ENCODE measurements around the gene CFAP54. TPM values are rescaled to one million over a fixed set of nuclear protein-coding genes. Genes with fewer than 3 reads are reported as not detected.

The CFAP54 gene
- total RNA-seq, 4 donors from 2014 or later = 3.0 to 5.4 (median 4.1) TPM

DNA sequence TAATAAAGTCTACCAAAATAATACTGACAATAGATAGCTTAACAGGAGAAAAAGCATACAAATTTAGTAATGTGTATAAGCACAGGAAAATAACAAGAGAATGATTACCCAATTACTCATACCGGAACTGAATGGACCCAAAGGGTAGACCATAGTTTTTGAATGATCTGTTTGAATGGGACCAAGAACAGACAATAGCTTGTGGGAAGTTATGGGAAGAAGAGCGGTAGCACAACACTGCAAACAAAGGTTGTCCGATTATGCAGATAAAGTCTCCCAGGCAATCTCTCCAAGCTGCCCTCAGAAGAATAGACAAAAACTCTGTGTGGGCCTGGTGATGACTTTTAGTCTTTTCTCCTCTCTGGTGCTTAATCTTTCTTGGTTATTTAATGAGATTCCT, 321.1 kb downstream of the CFAP54 start:
- TF ChIP-seq POLR2A (IDR thresholded peaks at IDR 0.05) = no peak
- TF ChIP-seq, protein P1, sequence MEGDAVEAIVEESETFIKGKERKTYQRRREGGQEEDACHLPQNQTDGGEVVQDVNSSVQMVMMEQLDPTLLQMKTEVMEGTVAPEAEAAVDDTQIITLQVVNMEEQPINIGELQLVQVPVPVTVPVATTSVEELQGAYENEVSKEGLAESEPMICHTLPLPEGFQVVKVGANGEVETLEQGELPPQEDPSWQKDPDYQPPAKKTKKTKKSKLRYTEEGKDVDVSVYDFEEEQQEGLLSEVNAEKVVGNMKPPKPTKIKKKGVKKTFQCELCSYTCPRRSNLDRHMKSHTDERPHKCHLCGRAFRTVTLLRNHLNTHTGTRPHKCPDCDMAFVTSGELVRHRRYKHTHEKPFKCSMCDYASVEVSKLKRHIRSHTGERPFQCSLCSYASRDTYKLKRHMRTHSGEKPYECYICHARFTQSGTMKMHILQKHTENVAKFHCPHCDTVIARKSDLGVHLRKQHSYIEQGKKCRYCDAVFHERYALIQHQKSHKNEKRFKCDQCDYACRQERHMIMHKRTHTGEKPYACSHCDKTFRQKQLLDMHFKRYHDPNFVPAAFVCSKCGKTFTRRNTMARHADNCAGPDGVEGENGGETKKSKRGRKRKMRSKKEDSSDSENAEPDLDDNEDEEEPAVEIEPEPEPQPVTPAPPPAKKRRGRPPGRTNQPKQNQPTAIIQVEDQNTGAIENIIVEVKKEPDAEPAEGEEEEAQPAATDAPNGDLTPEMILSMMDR (IDR thresholded peaks at IDR 0.05) = no peak
- 88 to 91% methylated on average over 3 of the region's 3 CpGs for WGBS, 2 donors

DNA sequence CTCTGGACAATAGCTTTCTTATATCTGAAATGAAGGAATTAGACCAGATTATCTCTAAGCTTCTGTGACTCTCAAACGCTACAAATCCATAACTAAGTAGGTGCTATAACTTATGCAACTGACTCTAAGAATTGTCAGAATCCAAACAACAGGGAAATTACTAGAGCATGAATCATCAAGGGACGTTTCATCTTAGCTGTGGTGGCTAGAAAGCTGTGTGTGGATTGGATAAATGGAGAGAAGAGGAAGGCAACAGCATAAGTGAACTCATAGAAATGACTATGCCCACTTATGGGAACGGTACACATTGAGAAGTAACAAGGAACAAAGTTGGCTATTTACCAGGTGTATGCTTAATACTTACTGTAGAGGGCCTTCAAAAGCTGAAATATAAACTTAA, 321.7 kb downstream of the CFAP54 start:
- H3K27ac ChIP-seq = no peak overlapping the region

More for the DNA sequence above, 321.1 kb downstream of the CFAP54 start:
- Histone ChIP-seq H3K4me1 (no peaks in the 10 kb centered on the region), H3K9me3 (no peaks in the 10 kb centered on the region), H3K27me3 (no peaks in the 10 kb centered on the region), H3K27ac (no peak overlapping the region), H3K36me3 (no peaks in the 10 kb centered on the region), H3K4me3 (replicated peaks in 1 of 3) (no peak overlapping the region)
- intact Hi-C loops (cut with DNase I) = no loop called here
- no peak for DNase-seq

DNA sequence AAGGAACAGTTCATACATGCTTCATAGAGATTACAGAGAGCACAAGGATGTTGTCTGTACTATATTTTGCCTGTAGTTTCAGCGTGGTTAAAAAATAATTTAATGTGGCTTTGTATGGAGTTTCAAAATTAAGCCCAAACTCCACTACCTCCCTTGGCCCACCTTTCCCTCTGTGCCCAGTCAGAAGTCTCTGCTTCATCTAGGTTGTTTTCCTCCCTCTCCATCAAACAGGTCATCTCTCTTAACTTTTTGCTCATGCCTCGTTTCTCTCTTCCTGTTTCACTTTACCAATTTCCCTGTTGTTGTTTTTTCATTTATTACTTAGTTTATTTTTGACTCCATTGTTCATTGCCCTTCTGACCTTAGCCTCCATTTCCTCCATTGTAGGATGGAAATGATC, 322.8 kb downstream of the CFAP54 start:
- H3K4me3 ChIP-seq (replicated peaks in 1 of 3) = no peak overlapping the region
- H3K27me3 ChIP-seq = no peaks in the 10 kb centered on the region
- H3K36me3 ChIP-seq = no peaks in the 10 kb centered on the region
- H3K4me1 ChIP-seq = no peaks in the 10 kb centered on the region
- intact Hi-C loops (cut with DNase I) = no loop called here
- no peak for DNase-seq
- 66 to 69% methylated on average over 2 of the region's 2 CpGs for WGBS, 2 donors
- no peaks in the 10 kb centered on the region for H3K9me3 ChIP-seq
- no peak overlapping the region for H3K27ac ChIP-seq
- no peak for TF ChIP-seq POLR2A (IDR thresholded peaks at IDR 0.05)
- TF ChIP-seq, protein P1 (IDR thresholded peaks at IDR 0.05) = no peak

More for the DNA sequence above, 321.7 kb downstream of the CFAP54 start:
- TF ChIP-seq POLR2A (IDR thresholded peaks at IDR 0.05) = no peak
- TF ChIP-seq, protein P1 (IDR thresholded peaks at IDR 0.05) = no peak
- Histone ChIP-seq H3K27me3 (no peaks in the 10 kb centered on the region), H3K4me1 (no peaks in the 10 kb centered on the region), H3K4me3 (replicated peaks in 1 of 3) (no peak overlapping the region), H3K36me3 (no peaks in the 10 kb centered on the region), H3K9me3 (no peaks in the 10 kb centered on the region)
- no peak for DNase-seq
- intact Hi-C loops (cut with DNase I) = no loop called here
- WGBS, 2 donors = 36 to 38% methylated on average over 3 of the region's 3 CpGs

DNA sequence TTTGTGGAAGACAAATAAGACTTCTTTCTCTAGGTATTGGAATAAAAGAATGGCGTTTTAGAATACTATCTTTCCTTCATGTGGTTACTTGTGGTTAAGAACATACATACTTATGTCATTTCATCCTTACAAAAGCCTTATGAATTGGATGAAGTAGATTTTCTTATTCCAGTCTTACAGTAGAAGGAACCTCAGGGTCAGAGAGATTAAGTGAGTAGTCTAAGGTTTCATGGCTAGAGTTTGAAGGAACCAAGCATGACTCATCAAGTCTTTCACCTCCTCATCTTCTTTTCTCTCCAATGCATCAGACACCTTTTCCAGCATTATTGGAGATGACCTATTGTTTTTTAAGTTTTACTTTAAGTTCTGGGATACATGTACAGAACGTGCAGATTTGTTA, 324.8 kb downstream of the CFAP54 start:
- Histone ChIP-seq H3K27ac (no peak overlapping the region), H3K9me3 (no peaks in the 10 kb centered on the region), H3K4me3 (replicated peaks in 1 of 3) (no peak overlapping the region), H3K36me3 (no peaks in the 10 kb centered on the region), H3K4me1 (no peaks in the 10 kb centered on the region), H3K27me3 (no peaks in the 10 kb centered on the region)
- intact Hi-C loops (cut with DNase I) = no loop called here
- 95 to 96% methylated on average over 2 of the region's 2 CpGs for whole genome bisulfite sequencing, 2 donors
- no peak for DNase-seq
- TF ChIP-seq, protein P1 (IDR thresholded peaks at IDR 0.05) = no peak
- TF ChIP-seq POLR2A (IDR thresholded peaks at IDR 0.05) = no peak

DNA sequence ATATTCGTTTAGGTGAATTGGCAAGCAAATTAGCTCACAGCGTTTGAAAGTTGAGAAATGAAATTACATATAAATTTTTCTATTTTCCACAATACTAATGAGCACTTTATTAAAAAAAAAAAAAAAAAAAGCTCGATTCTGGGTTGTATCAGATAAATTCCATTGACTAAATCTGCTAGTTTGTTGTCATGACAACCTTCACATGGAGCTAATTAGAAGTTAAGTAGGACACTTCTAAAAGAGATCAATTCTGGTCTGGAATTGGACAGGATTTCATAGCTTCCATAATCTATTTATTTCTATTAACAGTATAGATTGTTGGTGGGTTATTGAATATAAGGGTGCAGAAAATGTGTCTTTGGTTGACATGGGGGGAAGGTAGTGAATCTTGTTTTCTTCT, 332.2 kb downstream of the CFAP54 start:
- WGBS, 2 donors = 87 to 90% methylated on average over 3 of the region's 3 CpGs
- intact Hi-C loops (cut with DNase I) = no loop called here
- DNase-seq = no peak
- TF ChIP-seq, protein P1 (IDR thresholded peaks at IDR 0.05) = no peak
- TF ChIP-seq POLR2A (IDR thresholded peaks at IDR 0.05) = no peak
- H3K36me3 ChIP-seq = no peaks in the 10 kb centered on the region
- H3K4me3 ChIP-seq (replicated peaks in 1 of 3) = no peak overlapping the region
- H3K27ac ChIP-seq = no peak overlapping the region
- no peaks in the 10 kb centered on the region for H3K4me1 ChIP-seq
- no peaks in the 10 kb centered on the region for H3K27me3 ChIP-seq
- H3K9me3 ChIP-seq = no peaks in the 10 kb centered on the region

Measured in thyroid gland (tissue), 4 donors.